Right renal pelvis (tissue), 4 donors: ENCODE results near the gene ZNF610. TPM values are rescaled to one million over a fixed set of nuclear protein-coding genes. Genes with fewer than 3 reads are reported as not detected.
"Not testable (repeated sequence)": the region's sequence is repeated elsewhere in the genome, so short reads cannot be mapped to it uniquely, and the experiment has no call there.

Experiments used
- DNase-seq, 4 donors: peaks; one replicate each; pipeline ENCODE4 v3.0.0-alpha.2; 2013; ENCODE audit warnings: low read depth in 4 of 4, low spot score in 3 of 4, missing footprints in 1 of 4
- polyA plus RNA-seq, 4 donors: library from polyadenylated mRNA; unstranded; fragments of 120-200 nt; gene quantifications; one replicate each; pipeline ENCODE4 v1.2.1, GENCODE V29; 2013; ENCODE audit not compliant: insufficient read length in 4 of 4

The ZNF610 gene
- 10 to 100 TPM; 10.1 to 15.1 (median 13.2) TPM for polyA plus RNA-seq

DNA sequence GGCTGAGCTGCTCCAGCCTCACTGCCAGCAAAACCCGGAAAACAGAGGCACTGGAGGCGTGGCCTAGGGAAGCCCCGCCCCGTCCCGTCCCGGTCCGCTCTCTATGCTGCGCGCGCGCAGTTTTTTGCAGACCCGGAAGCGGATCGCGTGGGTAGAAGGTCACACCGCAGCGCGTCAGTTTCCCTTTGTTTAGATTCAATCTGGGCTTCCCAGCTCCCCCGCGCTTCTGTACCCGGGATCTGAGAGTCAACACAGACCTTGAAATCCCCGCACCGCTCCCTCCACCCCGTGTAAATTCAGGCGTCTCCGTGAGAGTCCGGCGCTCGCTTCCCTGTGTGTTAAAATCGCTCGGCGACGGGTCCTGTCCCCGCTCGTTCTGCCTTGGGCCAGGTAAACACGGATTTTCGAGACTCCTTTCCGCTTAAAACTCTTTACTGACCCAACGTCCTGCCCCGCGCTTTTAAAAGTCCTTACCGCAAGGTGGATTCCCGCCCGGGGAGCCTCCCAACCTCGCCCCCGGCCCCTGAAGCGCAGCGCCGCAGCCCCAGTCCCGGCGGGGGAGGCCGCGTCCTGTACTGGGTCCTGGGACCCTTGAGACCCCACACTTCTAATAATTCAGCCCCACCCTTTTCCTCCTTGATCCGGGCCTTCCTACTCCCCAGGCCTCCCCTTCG, at the start of gene ZNF610:
Gene ZNF610 (plus strand): TSS at position 127 of the 674 bp plus-strand sequence. CDS start 12,930 bp downstream, outside the sequence.
- DNase-seq, result peak; percentile 77 to 83 (median 80)

DNA sequence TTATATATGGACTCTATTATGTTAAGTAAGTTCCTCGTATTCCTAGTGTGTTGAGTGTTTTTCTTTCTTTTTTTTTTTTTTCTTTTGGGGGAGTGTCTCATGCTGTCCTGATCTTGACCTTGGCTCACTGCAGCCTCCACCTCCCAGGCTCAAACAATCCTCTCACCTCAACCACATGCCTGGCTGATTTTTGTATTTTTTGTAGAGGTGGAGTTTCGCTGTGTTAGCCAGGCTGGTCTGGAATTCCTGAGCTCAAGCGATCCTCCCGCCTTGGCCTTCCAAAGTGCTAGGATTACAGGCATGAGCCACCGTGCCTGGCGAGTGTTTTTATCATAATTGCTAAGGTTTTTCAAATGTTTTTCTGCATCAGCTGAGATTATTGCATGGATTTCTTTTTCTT, 49.8 kb upstream of the ZNF610 start:
- no peak for DNase-seq

DNA sequence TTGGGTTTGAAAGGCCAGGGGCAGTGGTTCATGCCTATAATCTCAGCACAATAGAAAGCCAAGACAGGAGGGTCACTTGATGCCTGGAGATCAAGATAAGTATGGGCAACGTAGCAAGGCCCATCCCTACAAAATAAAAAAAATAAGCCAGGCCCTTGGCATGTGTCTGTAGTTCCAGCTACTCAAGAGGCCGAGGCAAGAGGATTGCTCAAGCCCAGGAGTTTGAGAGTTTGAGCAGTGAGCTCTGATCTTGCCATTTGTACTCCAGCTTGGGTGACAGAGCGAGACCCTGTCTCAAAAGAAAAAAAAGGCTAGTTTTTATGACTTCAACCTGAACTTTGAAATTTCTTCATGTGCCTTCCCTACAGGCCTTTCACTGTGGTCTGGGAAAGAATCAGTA, 44.3 kb upstream of the ZNF610 start:
- no peak for DNase-seq

DNA sequence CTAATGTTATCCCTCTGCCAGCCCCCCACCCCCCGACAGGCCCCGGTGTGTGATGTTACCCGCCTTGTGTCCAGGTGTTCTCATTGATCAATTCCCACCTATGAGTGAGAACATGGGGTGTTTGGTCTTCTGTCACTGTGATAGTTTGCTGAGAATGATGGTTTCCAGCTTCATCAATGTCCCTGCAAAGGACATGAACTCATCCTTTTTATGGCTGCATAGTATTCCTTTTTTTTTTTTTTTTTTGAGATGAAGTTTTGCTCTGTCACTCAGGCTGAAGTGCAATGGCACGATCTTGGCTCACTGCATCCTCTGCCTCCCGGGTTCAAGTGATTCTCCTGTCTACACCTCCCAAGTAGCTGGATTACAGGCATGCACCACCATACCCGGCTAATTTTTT, 43.1 kb upstream of the ZNF610 start:
- DNase-seq, result not testable (repeated sequence)

DNA sequence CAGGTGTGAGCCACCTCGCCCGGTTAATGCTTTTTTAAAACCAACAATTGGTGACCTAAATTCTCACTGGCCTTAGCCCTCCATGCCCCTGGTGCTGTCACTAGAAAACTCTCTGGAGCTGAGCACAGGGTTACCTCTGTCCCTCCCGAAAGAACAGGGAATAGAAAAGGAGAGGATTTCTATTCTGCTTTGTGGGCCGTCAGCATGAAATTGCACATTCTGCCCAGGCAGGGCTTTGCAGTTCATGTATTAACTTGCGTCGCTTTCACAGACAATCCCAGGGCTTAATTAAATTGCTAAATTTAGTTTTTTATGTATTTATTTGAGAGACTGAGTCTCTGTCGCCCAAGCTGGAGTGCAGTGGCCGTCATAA, 39.7 kb upstream of the ZNF610 start:
- DNase-seq, result peak in 1 of 4 donors; percentile 4

DNA sequence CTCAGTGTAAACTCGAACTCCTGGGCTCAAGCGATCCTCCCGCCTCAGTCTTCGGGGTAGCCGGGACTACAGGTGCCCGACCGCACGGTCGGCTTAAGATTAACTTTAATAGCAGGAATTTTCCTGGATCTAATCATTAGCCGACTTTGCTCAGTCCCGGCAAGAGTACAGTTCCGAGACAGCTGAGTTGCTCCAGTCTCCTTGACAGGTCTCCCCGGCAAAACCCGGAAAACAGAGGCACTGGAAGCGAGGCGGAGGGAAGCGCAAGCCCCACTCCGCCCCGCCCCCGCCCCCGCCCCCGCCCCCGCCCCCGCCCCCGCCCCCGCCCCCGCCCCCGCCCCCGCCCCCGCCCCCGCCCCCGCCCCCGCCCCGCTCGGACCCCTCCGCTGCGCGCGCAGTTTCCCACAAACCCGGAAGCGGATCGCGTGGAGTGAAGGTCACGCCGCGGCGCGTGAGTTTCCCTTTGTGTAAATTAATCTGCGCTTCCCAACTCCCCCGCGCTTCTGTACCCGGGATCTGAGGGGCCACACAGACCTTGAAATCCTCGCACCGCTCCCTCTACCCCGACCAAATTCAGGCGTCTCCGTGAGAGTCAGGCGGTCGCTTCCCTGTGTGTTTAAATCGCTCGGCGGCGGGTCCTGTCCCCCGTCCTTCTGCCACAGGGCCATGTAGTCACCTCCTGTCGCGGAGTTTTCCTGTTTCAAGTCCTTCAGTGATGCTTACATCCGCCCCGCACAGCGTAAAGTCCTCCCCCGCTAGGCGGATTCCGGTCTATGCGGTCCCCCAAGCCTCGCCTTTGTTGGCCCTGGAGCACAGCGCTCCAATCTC, 39.1 kb upstream of the ZNF610 start, which contains the start of gene ZNF480:
Gene ZNF480 (plus strand): TSS at position 397 of the 828 bp plus-strand sequence. CDS start 3,244 bp downstream, outside the sequence.
- DNase-seq, result peak; percentile 66 to 74 (median 71)

DNA sequence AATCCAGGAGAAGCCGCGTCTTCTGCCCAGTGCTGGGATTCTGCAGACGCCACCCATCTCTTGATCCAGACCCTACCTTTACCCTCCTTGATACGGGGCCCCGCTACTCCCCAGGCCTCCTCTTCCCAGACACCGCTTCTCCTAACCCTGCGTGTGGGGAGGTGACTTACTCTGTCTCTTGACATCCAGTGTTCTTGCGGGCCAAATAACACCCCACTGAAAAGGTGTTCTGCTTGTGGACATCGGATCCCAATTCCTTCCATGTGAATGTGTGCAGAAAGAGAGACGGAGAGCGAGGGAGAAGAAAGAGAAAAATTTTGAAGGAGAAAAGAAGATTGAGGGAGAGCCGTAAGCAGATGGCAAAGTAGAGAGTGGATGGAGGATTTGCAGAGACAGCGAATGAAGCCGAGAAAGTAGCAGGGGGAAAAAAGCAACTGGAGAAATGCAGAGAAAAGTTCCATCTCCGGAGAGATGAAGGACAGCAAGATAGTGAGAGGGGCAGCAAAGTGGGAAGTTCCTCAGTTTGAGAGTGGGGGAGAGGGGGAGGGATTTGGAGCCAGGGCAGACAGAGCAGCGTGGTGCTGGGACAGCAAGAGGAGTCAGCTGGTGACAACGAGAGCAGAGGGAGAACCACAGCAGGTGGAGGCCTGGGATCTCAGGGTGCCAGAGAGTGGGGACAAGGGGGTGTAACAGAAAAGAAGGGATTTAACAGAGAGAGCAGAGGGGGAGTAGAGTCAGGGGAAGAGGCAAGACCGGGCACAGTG, 38.3 kb upstream of the ZNF610 start:
- DNase-seq, result peak in 3 of 4 donors; percentile 1 to 5 (median 3)

DNA sequence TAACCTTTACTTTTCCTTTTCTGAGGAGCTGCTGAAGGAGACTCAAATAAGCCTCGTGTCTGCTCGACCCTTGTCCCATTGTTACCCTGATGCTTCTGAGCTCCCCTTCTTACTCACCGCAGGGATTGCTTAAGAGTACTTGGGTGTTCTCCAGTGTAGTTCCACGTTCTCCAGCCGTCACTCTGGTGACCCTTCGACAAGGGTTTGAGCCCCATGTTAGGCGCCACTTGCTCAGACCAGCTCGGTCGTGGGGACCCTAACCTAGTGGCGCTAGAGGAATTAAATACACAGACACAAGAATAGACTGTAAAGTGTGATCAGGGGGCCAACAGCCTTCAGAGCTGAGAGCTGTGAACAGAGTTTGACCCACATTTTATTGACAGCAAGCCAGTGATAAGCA, 28.8 kb upstream of the ZNF610 start:
- no peak for DNase-seq

DNA sequence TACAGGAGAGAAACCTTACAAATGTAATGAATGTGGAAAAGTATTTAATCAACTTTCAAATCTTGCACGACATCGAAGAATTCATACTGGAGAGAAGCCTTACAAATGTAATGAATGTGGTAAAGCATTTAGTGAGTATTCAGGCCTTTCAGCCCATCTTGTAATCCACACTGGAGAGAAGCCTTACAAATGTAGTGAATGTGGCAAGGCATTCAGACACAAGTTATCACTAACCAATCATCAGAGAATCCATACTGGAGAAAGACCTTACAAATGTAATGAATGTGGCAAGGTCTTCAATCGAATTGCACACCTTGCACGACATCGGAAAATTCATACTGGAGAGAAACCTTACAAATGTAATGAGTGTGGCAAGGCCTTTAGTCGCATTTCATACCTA, 13.6 kb upstream of the ZNF610 start:
- no peak for DNase-seq

DNA sequence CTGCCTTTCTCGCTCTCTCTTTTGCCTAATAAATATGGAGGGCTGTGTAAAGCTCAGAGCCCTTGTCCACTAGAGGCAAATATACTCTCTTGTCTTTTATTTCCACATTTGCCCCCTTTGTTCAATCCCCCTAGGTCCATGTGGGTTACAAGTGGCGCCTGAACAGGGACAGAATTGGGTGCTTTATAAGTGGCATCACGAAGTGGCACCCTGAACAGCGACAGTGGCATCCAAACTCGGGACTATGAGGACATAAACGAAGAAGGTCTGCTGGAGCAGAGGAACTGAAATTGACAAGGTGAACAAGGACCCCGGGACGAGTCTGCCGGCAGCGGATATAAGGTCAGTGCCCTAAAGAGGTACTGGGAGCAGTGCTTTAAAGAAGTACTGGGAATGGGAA, 4.3 kb upstream of the ZNF610 start:
- DNase-seq, result no peak

DNA sequence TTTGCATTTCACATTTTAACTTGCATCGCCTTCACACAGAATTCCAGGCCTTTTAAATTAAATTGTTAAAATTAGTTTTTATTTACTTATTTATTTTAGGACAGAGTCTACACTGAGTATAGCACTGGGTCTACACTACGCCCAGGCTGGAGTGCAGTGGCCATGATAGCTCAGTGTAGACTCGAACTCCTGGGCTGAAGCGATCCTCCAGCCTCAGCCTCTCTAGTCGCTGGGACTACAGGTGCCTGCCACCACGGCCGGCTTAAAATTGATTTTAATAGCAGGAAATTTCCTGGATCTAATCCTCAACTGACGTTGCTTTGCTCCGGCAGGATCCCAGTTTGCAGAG, 301 bp upstream of the ZNF610 start:
- DNase-seq, result no peak

DNA sequence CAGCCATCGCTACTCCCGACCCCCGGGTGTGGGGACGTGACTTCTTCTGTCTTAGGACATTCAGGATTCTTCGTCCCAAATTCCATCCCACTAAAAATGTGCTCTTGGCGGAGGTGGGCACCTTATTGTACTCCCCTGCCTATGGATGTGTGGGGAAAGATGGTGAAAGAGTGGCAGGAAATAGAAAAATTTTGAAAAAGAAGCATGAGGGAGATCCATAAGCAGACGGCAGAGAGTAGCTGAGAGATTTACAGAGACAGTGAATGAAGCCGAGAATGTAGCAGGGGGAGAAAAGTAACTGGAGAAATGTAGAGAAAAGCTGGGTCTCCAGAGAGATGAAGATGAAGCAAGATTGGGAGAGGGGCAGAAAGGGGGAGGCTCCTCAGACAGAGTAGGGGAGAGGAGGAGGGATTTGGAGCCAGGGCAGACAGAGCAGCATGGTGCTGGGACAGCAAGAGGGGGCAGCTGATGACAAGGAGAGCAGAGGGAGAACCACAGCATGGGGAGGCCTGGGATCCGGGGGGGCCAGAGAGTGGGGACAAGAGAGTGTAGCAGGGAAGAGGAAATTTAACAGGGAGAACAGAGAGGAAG, 843 bp downstream of the ZNF610 start:
- peak in 2 of 4 donors; percentile 7 to 16 for DNase-seq

DNA sequence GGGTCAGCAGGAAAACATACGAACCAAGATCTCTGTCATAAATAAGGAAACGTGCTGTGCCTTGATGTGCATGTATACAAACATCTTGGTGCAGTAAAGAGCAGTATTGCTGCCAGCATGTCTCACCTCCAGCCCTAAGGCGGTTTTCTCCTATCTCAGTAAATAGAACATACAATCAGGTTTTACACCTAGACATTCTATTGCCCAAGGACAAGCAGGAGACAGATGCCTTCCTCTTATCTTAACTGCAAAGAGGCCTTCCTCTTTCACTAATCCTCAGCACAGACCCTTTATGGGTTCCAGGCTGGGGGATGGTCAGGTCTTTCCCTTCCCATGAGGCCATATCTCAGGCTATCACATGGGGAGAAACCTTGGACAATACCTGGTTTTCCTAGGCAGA, 3.0 kb downstream of the ZNF610 start:
- DNase-seq, result not testable (repeated sequence)

DNA sequence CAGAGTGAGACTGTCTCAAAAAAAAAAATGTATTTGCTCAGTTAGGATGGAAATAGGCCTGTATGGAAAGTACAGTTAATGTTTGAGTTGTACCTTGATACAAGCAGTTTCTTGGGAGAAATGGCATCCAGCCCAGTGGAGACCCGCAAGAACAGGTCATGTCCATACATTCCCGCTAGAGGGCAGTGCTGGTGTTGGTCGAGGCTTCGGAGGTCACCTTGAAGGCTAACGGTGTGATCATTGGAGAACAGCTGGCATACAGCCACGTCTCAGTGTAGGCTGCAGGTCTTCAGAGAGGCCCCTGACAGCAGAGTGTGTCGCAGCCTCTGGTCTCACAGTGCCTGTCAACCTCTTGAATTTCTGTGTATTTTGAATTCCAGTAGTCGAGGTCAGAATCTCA, 7.5 kb downstream of the ZNF610 start:
- DNase-seq, result peak; percentile 67 to 80 (median 72)

DNA sequence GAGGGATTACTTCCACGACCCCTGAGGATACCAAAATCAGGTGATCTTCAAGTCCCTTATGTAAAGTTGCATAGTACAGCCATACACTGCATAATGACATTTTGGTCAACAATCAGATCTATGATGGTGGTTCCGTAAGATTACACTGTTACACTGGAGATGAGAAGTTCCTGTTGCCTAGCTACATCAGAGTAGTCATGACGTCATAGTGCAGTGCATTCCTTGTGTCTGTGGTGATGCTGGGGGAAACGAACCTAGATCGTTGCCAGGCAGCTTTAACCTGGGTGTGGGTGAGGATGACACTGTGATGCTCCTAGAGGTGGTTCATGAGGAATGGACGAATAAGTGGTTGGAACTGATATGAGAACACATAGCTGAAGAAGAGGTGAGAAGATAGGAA, 9.1 kb downstream of the ZNF610 start:
- no peak for DNase-seq

DNA sequence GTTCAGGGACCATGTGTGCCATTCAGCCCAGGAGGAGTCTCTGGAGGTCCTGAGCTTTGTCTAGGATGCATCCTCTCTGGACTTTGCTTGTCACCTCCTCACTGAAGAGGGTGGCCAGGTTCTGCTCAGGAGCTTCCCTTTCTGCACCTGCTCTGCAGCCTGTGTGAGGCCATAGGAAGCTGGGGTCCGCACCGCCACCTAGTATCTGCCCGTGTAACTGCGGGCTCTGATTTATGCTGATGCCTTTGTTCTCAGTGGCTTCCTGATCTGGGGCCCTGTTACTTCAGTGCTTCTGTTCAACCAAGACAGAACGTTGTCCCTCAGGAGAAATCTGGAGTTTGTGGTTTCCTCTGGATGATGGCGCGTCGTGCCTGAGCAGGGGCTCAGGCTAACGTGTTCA, 15.5 kb downstream of the ZNF610 start:
- no peak for DNase-seq

DNA sequence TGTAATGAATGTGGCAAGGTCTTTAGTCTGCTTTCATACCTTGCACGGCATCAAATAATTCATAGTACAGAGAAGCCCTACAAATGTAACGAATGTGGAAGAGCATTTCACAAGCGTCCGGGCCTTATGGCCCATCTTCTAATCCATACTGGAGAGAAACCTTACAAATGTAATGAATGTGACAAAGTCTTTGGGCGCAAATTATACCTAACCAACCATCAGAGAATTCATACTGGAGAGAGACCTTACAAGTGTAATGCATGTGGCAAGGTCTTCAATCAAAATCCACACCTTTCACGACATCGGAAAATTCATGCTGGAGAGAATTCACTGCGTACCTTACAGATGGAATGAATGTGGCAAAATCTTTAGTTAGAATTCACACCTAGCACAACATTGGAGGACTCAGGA, 30.4 kb downstream of the ZNF610 start:
- DNase-seq, result no peak

DNA sequence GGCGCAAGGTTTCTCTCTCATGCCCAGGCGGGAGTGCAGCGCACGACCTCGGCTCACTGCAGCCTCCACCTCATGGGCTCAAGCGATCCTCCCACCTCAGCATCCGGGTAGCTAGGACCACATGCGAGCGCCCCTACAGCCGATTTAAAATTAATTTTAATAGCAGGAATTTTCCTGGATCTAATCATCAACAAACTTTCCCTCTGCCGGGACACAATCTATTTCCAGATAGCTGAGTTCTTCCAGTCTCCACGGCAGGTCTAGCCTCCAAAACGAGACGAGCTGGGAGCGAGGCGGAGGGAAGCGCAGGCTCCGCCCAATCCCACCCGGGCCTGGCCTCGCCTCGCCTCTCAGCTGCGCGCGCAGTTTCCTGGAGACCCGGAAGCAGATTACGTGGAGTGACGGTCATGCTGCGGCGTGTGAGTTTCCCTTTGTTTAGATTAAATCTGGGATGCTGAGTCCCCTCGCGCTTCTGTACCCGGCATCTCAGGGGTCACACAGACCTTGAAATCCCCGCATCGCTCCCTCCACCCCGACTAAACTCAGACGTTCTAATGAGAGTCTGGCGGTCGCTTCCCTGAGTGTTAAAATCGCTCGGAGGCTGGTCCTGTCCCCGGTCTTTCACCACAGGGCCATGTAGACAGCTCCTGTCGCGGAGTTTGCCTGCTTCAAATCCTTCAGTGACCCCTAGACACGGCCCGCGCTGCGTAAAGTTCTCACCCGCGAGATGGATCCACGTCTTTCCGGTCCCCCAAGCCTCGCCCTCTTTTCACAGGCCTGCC, 33.7 kb downstream of the ZNF610 start, which contains the start of gene ZNF880:
Gene ZNF880 (plus strand): TSS at position 365 of the 782 bp plus-strand sequence. CDS start 43 bp downstream, at position 408.
- peak; percentile 90 to 95 (median 92) for DNase-seq

DNA sequence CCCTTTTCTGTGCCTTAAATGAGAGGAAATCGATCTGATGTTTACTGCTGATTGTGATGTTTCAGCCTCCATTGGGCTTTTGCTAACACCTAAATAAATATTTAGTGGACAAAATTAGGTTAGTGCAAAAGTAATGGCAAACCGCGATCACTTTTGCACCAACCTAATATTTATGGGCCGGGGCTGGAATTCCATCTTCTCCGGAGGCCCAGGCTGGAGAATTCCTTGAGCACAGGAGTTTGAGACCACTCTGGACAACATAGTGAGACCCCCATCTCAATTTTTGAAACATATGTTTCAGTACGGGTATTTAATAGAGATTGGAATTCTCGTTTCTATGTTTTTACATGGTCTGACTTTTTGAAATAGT, 34.3 kb downstream of the ZNF610 start:
- no peak for DNase-seq

DNA sequence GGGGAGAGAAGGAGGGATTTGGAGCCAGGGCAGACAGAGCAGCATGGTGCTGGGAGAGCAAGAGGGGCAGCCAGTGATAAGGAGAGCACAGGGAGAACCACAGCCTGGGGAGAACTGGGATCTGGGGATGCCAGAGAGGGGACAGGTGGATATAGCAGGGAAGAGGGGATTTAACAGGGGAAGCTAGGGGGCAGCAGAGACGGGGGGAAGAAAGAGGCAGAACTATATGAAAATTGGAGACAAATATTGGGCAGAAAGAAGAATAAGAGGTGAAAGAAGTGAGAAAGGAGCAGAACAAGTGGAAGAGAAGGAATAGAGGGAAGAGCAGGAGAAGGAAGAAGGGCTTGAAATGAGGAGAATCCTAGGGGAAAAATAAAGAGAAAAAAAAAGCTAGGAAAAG, 55.1 kb downstream of the ZNF610 start:
- no peak for DNase-seq
